ENCODE data around the gene IFNB1.

IFNB1 gene

GRCh38 chr9:21060919-21061561 is 16.7 kb downstream of the IFNB1 start:
- DNase-seq: no peak

- no peak for DNase-seq
These were observed 20.8 kb downstream of the IFNB1 start for GRCh38 chr9:21056931-21057330.

- no peak for DNase-seq
These were observed 23.9 kb downstream of the IFNB1 start for GRCh38 chr9:21053851-21054250.

GRCh38 chr9:21047281-21047691 is 30.5 kb downstream of the IFNB1 start:
- no peak for DNase-seq

- no peak for DNase-seq
These were observed 33.9 kb downstream of the IFNB1 start for GRCh38 chr9:21043841-21044240.

- DNase-seq: no peak
These were observed 35.3 kb downstream of the IFNB1 start for GRCh38 chr9:21042466-21042865.

- DNase-seq: no peak
These were observed 38.4 kb downstream of the IFNB1 start for GRCh38 chr9:21039302-21039701.

- no peak for DNase-seq
These were observed 40.5 kb downstream of the IFNB1 start for GRCh38 chr9:21037278-21037677.

- no peak for DNase-seq
These were observed 45.9 kb downstream of the IFNB1 start for GRCh38 chr9:21031808-21032183.

- DNase-seq: no peak
These were observed 46.5 kb downstream of the IFNB1 start, which contains the start of gene HACD4 for GRCh38 chr9:21031091-21031807. TSS of gene HACD4 (minus strand) at chr9:21031640. CDS start at chr9:21031590, 50 bp downstream.

GRCh38 chr9:21030389-21031035 is 47.2 kb downstream of the IFNB1 start:
- no peak for DNase-seq

GRCh38 chr9:21029661-21030060 is 48.1 kb downstream of the IFNB1 start:
- DNase-seq: no peak

GRCh38 chr9:21028466-21028865 is 49.3 kb downstream of the IFNB1 start:
- no peak for DNase-seq

GRCh38 chr9:21027295-21027694 is 50.4 kb downstream of the IFNB1 start:
- DNase-seq: no peak

All from NCI-H524 treated with DMSO at 0.1 percent for 48 hours (cell line).